Measurements from ENCODE around the gene CPEB2.

The CPEB2 gene

GRCh38 chr4:15024386-15024785 lies 22.1 kb downstream of the CPEB2 start:
- Histone ChIP-seq H3K27ac (replicated peaks) (no peak overlapping the region), H3K27me3 (ENCODE audit: insufficient read depth, poor library complexity, severe bottlenecking) (no peaks in the 10 kb centered on the region), H3K4me3 (replicated peaks; ENCODE audit: insufficient read depth, low read length) (no peak overlapping the region)
- TF ChIP-seq POLR2AphosphoS5 (IDR thresholded peaks at IDR 0.05; ENCODE audit: low read depth) (no peak), REST (IDR thresholded peaks at IDR 0.05; ENCODE audit: insufficient replicate concordance, low read depth) (no peak), GABPA (IDR thresholded peaks at IDR 0.05; ENCODE audit: low read depth) (no peak), SPI1 (IDR thresholded peaks at IDR 0.05; ENCODE audit: borderline replicate concordance, low read depth) (no peak)
- no peak for DNase-seq (ENCODE audit: low read depth in 1 of 2, low spot score in 1 of 2)

GRCh38 chr4:15025693-15026092 lies 23.4 kb downstream of the CPEB2 start:
- no peak overlapping the region for H3K27ac ChIP-seq (replicated peaks)
- no peak for TF ChIP-seq GABPA (IDR thresholded peaks at IDR 0.05; ENCODE audit: low read depth)
- TF ChIP-seq SPI1 (IDR thresholded peaks at IDR 0.05; ENCODE audit: borderline replicate concordance, low read depth) = no peak
- TF ChIP-seq, protein P1, sequence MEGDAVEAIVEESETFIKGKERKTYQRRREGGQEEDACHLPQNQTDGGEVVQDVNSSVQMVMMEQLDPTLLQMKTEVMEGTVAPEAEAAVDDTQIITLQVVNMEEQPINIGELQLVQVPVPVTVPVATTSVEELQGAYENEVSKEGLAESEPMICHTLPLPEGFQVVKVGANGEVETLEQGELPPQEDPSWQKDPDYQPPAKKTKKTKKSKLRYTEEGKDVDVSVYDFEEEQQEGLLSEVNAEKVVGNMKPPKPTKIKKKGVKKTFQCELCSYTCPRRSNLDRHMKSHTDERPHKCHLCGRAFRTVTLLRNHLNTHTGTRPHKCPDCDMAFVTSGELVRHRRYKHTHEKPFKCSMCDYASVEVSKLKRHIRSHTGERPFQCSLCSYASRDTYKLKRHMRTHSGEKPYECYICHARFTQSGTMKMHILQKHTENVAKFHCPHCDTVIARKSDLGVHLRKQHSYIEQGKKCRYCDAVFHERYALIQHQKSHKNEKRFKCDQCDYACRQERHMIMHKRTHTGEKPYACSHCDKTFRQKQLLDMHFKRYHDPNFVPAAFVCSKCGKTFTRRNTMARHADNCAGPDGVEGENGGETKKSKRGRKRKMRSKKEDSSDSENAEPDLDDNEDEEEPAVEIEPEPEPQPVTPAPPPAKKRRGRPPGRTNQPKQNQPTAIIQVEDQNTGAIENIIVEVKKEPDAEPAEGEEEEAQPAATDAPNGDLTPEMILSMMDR (IDR thresholded peaks at IDR 0.05; ENCODE audit: insufficient read depth, low read length) = no peak
- no peak for TF ChIP-seq REST (IDR thresholded peaks at IDR 0.05; ENCODE audit: insufficient replicate concordance, low read depth)
- TF ChIP-seq POLR2AphosphoS5 (IDR thresholded peaks at IDR 0.05; ENCODE audit: low read depth) = no peak
- no peaks in the 10 kb centered on the region for H3K27me3 ChIP-seq (ENCODE audit: insufficient read depth, poor library complexity, severe bottlenecking)
- DNase-seq (ENCODE audit: low read depth in 1 of 2, low spot score in 1 of 2) = no peak
- no peak overlapping the region for H3K4me3 ChIP-seq (replicated peaks; ENCODE audit: insufficient read depth, low read length)

DNA sequence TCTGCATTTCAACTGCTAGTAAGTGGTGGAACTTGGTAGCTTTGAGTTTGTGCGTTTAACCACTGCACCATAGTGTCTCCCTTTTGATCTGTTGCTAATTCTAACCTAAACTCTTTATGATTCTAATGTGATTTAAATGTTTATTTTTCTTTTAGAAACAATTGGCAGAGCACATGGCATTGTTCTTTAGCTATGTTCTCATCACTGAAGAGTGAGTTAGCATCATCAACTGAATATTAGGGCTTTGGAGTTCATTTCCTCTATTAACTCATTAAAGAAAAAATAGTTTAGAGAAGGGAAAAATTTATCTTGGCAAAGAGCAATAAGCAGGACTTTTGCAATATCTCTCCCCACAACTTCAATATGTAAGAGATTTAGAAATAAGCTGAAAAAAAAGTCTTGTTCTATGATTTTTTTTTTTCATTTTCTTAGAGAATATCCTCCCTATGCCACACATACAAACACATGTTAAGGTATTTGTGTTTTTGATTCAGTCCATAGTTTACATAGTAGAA lies 25.7 kb downstream of the CPEB2 start:
- Histone ChIP-seq H3K27ac (replicated peaks) (no peak overlapping the region), H3K27me3 (ENCODE audit: insufficient read depth, poor library complexity, severe bottlenecking) (no peaks in the 10 kb centered on the region), H3K4me3 (replicated peaks; ENCODE audit: insufficient read depth, low read length) (no peak overlapping the region)
- TF ChIP-seq, protein P1 (IDR thresholded peaks at IDR 0.05; ENCODE audit: insufficient read depth, low read length) = no peak
- no peak for TF ChIP-seq POLR2AphosphoS5 (IDR thresholded peaks at IDR 0.05; ENCODE audit: low read depth)
- no peak for TF ChIP-seq SPI1 (IDR thresholded peaks at IDR 0.05; ENCODE audit: borderline replicate concordance, low read depth)
- no peak for TF ChIP-seq GABPA (IDR thresholded peaks at IDR 0.05; ENCODE audit: low read depth)
- TF ChIP-seq REST (IDR thresholded peaks at IDR 0.05; ENCODE audit: insufficient replicate concordance, low read depth) = no peak
- DNase-seq (ENCODE audit: low read depth in 1 of 2, low spot score in 1 of 2) = no peak

All from HL-60 (cell line).